Measurements from ENCODE around the gene ZNF521.
A peak's percentile ranks its signal among the peaks of the same experiment; 100 is the strongest.

The ZNF521 gene

GRCh38 chr18:25335062-25335461 is 16.9 kb downstream of the ZNF521 start:
- DNase-seq = no peak

GRCh38 chr18:25334588-25334987 is 17.4 kb downstream of the ZNF521 start:
- DNase-seq = no peak

GRCh38 chr18:25332002-25332401 is 20.0 kb downstream of the ZNF521 start:
- DNase-seq = no peak

GRCh38 chr18:25329783-25330182 is 22.2 kb downstream of the ZNF521 start:
- DNase-seq = peak; percentile 43

GRCh38 chr18:25327584-25327983 is 24.4 kb downstream of the ZNF521 start:
- no peak for DNase-seq

- no peak for DNase-seq
These were observed 25.5 kb downstream of the ZNF521 start for GRCh38 chr18:25326361-25326952.

- no peak for DNase-seq
These were observed 29.2 kb downstream of the ZNF521 start for GRCh38 chr18:25322806-25323205.

- no peak for DNase-seq
These were observed 35.5 kb downstream of the ZNF521 start for GRCh38 chr18:25316381-25317018.

- DNase-seq = no peak
These were observed 37.2 kb downstream of the ZNF521 start for GRCh38 chr18:25314838-25315190.

GRCh38 chr18:25314151-25314837 is 37.7 kb downstream of the ZNF521 start:
- DNase-seq = no peak

- peak; percentile 86 for DNase-seq
These were observed 38.7 kb downstream of the ZNF521 start for GRCh38 chr18:25313268-25313667.

- DNase-seq = peak; percentile 95
These were observed 41.9 kb downstream of the ZNF521 start for GRCh38 chr18:25310045-25310444.

GRCh38 chr18:25308381-25308780 is 43.6 kb downstream of the ZNF521 start:
- no peak for DNase-seq

GRCh38 chr18:25307192-25307591 is 44.8 kb downstream of the ZNF521 start:
- DNase-seq = no peak

GRCh38 chr18:25306671-25307070 is 45.3 kb downstream of the ZNF521 start:
- DNase-seq = peak; percentile 24

- no peak for DNase-seq
These were observed 46.4 kb downstream of the ZNF521 start for GRCh38 chr18:25305584-25305983.

- DNase-seq = no peak
These were observed 51.5 kb downstream of the ZNF521 start for GRCh38 chr18:25300492-25300891.

- peak; percentile 84 for DNase-seq
These were observed 52.3 kb downstream of the ZNF521 start for GRCh38 chr18:25299426-25300300.

GRCh38 chr18:25298853-25299274 is 53.1 kb downstream of the ZNF521 start:
- peak; percentile 76 for DNase-seq

- DNase-seq = no peak
These were observed 56.3 kb downstream of the ZNF521 start for GRCh38 chr18:25295624-25296138.

GRCh38 chr18:25291150-25291549 is 60.8 kb downstream of the ZNF521 start:
- DNase-seq = no peak

GRCh38 chr18:25289001-25289631 is 62.9 kb downstream of the ZNF521 start:
- no peak for DNase-seq
